SJSA1 (cell line): ENCODE data around the gene NUDT3. TPM values are rescaled to one million over a fixed set of nuclear protein-coding genes. Genes with fewer than 3 reads are reported as not detected.

Experiments
- DNase-seq, 2 experiments: peaks; one replicate each; pipeline ENCODE4 v3.0.0-alpha.2; 2015 to 2020; ENCODE audit warnings: low spot score in 2 of 2, low read depth in 1 of 2
- H3K27ac ChIP-seq: fragments of 250-450 bp; sonication (Bioruptor Pico); 2 replicates; pipeline ENCODE4 v1.5.1; 2020; ENCODE audit warnings: mild to moderate bottlenecking, moderate library complexity
- H3K27me3 ChIP-seq: fragments of 250-450 bp; sonication (Bioruptor Pico); replicated peaks from 2 replicates; pipeline ENCODE4 v1.5.1; 2020; ENCODE audit warnings: mild to moderate bottlenecking, moderate library complexity
- H3K36me3 ChIP-seq: fragments of 250-450 bp; sonication (Bioruptor Pico); 2 replicates; pipeline ENCODE4 v1.5.1; 2020; ENCODE audit warnings: mild to moderate bottlenecking
- H3K4me1 ChIP-seq: fragments of 250-450 bp; sonication (Bioruptor Pico); replicated peaks from 2 replicates; pipeline ENCODE4 v1.6.1; 2021; ENCODE audit warnings: mild to moderate bottlenecking
- H3K4me3 ChIP-seq: fragments of 250-450 bp; sonication (Bioruptor Pico); 2 replicates; pipeline ENCODE4 v1.5.1; 2020; ENCODE audit warnings: mild to moderate bottlenecking
- H3K9me3 ChIP-seq: fragments of 250-450 bp; sonication (Bioruptor Pico); replicated peaks from 2 replicates; pipeline ENCODE4 v1.5.1; 2020; ENCODE audit warnings: mild to moderate bottlenecking
- total RNA-seq: library from RNA; depleted of rRNA; stranded (reverse); fragments of >200 nt; shearing (Covaris generic); gene quantifications from 2 replicates; pipeline ENCODE4 v1.2.3, GENCODE V29; 2014; rRNA removed

The NUDT3 gene
- 17.1 and 20.2 TPM in 2 replicates for total RNA-seq

GRCh38 chr6:34392497-34393190 is at the start of gene NUDT3:
Gene NUDT3, minus strand, starts transcription at chr6:34392669. Its CDS starts 307 bp downstream, at chr6:34392362.
- Histone ChIP-seq H3K4me3 (peak within 1 kb of the TSS; percentile 91), H3K36me3 (peaks cover 7% of the 10 kb centered on the region), H3K9me3 (no peaks in the 10 kb centered on the region; the same call in 1 of the 2 replicates), H3K27me3 (no peaks in the 10 kb centered on the region), H3K27ac (peak within 1 kb of the TSS; percentile 55), H3K4me1 (no peaks in the 10 kb centered on the region; the same call in 1 of the 2 replicates)
- DNase-seq = peak; percentile 92 to 99

GRCh38 chr6:34441526-34441925 is 49.1 kb upstream of the NUDT3 start:
- no peaks in the 10 kb centered on the region for H3K27me3 ChIP-seq
- no peaks in the 10 kb centered on the region for H3K36me3 ChIP-seq
- H3K27ac ChIP-seq = no peak overlapping the region
- H3K9me3 ChIP-seq = no peaks in the 10 kb centered on the region
- no peak for DNase-seq
- no peak overlapping the region for H3K4me3 ChIP-seq
- H3K4me1 ChIP-seq = no peaks in the 10 kb centered on the region

GRCh38 chr6:34439442-34439841 is 47.0 kb upstream of the NUDT3 start:
- Histone ChIP-seq H3K27me3 (no peaks in the 10 kb centered on the region), H3K27ac (no peak overlapping the region), H3K9me3 (no peaks in the 10 kb centered on the region), H3K4me1 (no peaks in the 10 kb centered on the region), H3K36me3 (no peaks in the 10 kb centered on the region), H3K4me3 (no peak overlapping the region)
- DNase-seq = no peak

- H3K27ac ChIP-seq = no peak overlapping the region
- H3K4me3 ChIP-seq = no peak overlapping the region
- H3K27me3 ChIP-seq = no peaks in the 10 kb centered on the region
- H3K4me1 ChIP-seq = no peaks in the 10 kb centered on the region
- no peaks in the 10 kb centered on the region for H3K36me3 ChIP-seq
- no peaks in the 10 kb centered on the region for H3K9me3 ChIP-seq
- DNase-seq = no peak
These were observed 46.2 kb upstream of the NUDT3 start for GRCh38 chr6:34438705-34439104.

GRCh38 chr6:34437644-34437970 is 45.1 kb upstream of the NUDT3 start:
- Histone ChIP-seq H3K36me3 (no peaks in the 10 kb centered on the region), H3K4me3 (no peak overlapping the region), H3K27ac (no peak overlapping the region), H3K27me3 (no peaks in the 10 kb centered on the region), H3K9me3 (no peaks in the 10 kb centered on the region), H3K4me1 (no peaks in the 10 kb centered on the region)
- no peak for DNase-seq

GRCh38 chr6:34436803-34437643 is 44.6 kb upstream of the NUDT3 start:
- DNase-seq = no peak
- H3K9me3 ChIP-seq = no peaks in the 10 kb centered on the region
- no peaks in the 10 kb centered on the region for H3K27me3 ChIP-seq
- H3K27ac ChIP-seq = no peak overlapping the region
- no peaks in the 10 kb centered on the region for H3K36me3 ChIP-seq
- no peak overlapping the region for H3K4me3 ChIP-seq
- H3K4me1 ChIP-seq = no peaks in the 10 kb centered on the region

- no peaks in the 10 kb centered on the region for H3K27me3 ChIP-seq
- DNase-seq = no peak
- no peak overlapping the region for H3K4me3 ChIP-seq
- H3K4me1 ChIP-seq = no peaks in the 10 kb centered on the region
- H3K27ac ChIP-seq = no peak overlapping the region
- H3K9me3 ChIP-seq = no peaks in the 10 kb centered on the region
- no peaks in the 10 kb centered on the region for H3K36me3 ChIP-seq
These were observed 43.4 kb upstream of the NUDT3 start for GRCh38 chr6:34435916-34436315.

GRCh38 chr6:34425498-34426410 is 33.3 kb upstream of the NUDT3 start, which contains the start of gene RPS10:
Gene RPS10, minus strand, starts transcription at chr6:34426069. Its CDS starts 848 bp downstream, at chr6:34425221.
- peaks cover 48% of the 10 kb centered on the region for H3K36me3 ChIP-seq
- H3K9me3 ChIP-seq = no peaks in the 10 kb centered on the region
- peaks cover 13% of the 10 kb centered on the region for H3K4me1 ChIP-seq
- H3K4me3 ChIP-seq = peak within 1 kb of the TSS; percentile 65
- H3K27ac ChIP-seq = peak within 1 kb of the TSS; percentile 60
- DNase-seq = peak; percentile 91 to 94
- no peaks in the 10 kb centered on the region for H3K27me3 ChIP-seq

- peaks cover 54% of the 10 kb centered on the region for H3K36me3 ChIP-seq
- H3K27ac ChIP-seq = peak overlapping the region; percentile 60
- H3K4me3 ChIP-seq = peak overlapping the region; percentile 65
- H3K4me1 ChIP-seq = peaks cover 13% of the 10 kb centered on the region
- no peak for DNase-seq
- H3K9me3 ChIP-seq = no peaks in the 10 kb centered on the region
- no peaks in the 10 kb centered on the region for H3K27me3 ChIP-seq
These were observed 32.6 kb upstream of the NUDT3 start for GRCh38 chr6:34425132-34425497.

- Histone ChIP-seq H3K27ac (peak overlapping the region; percentile 60; the same call in 1 of the 2 replicates), H3K4me1 (peaks cover 13% of the 10 kb centered on the region), H3K4me3 (peak overlapping the region; percentile 65), H3K9me3 (no peaks in the 10 kb centered on the region), H3K27me3 (no peaks in the 10 kb centered on the region), H3K36me3 (peaks cover 61% of the 10 kb centered on the region)
- no peak for DNase-seq
These were observed 32.0 kb upstream of the NUDT3 start for GRCh38 chr6:34424200-34425131.

- Histone ChIP-seq H3K9me3 (no peaks in the 10 kb centered on the region), H3K4me3 (no peak overlapping the region), H3K4me1 (peaks cover 13% of the 10 kb centered on the region), H3K27me3 (no peaks in the 10 kb centered on the region), H3K36me3 (peaks cover 73% of the 10 kb centered on the region), H3K27ac (no peak overlapping the region)
- no peak for DNase-seq
These were observed 30.8 kb upstream of the NUDT3 start for GRCh38 chr6:34423254-34423653.

- Histone ChIP-seq H3K27me3 (no peaks in the 10 kb centered on the region), H3K4me1 (0 out of 2 replicates have a peak, but pooled peaks cover 1% of the 10 kb centered on the region), H3K36me3 (peaks cover 81% of the 10 kb centered on the region), H3K9me3 (no peaks in the 10 kb centered on the region), H3K4me3 (no peak overlapping the region), H3K27ac (no peak overlapping the region)
- DNase-seq = no peak
These were observed 25.9 kb upstream of the NUDT3 start for GRCh38 chr6:34418367-34418766.
